Measurements from ENCODE around the gene SEMA6D.

SEMA6D gene

GRCh38 chr15:47744496-47744895 lies 27.2 kb downstream of the SEMA6D start:
- DNase-seq: no peak

- DNase-seq: no peak
Measured at GRCh38 chr15:47744973-47745372, 27.7 kb downstream of the SEMA6D start.

- DNase-seq: no peak
Measured at GRCh38 chr15:47746516-47746915, 29.2 kb downstream of the SEMA6D start.

GRCh38 chr15:47750030-47750739 lies 32.9 kb downstream of the SEMA6D start:
- no peak for DNase-seq

- no peak for DNase-seq
Measured at GRCh38 chr15:47750740-47751262, 33.5 kb downstream of the SEMA6D start.

GRCh38 chr15:47753591-47753990 lies 36.3 kb downstream of the SEMA6D start:
- DNase-seq: no peak

GRCh38 chr15:47754312-47754711 lies 37.0 kb downstream of the SEMA6D start:
- DNase-seq: no peak

GRCh38 chr15:47755941-47756340 lies 38.6 kb downstream of the SEMA6D start:
- no peak for DNase-seq

- no peak for DNase-seq
Measured at GRCh38 chr15:47756872-47757271, 39.6 kb downstream of the SEMA6D start.

- no peak for DNase-seq
Measured at GRCh38 chr15:47757331-47757730, 40.0 kb downstream of the SEMA6D start.

GRCh38 chr15:47762621-47763020 lies 45.3 kb downstream of the SEMA6D start:
- DNase-seq: no peak

GRCh38 chr15:47764666-47765065 lies 47.4 kb downstream of the SEMA6D start:
- DNase-seq: no peak

- no peak for DNase-seq
Measured at GRCh38 chr15:47766406-47766805, 49.1 kb downstream of the SEMA6D start.

- no peak for DNase-seq
Measured at GRCh38 chr15:47767035-47767434, 49.7 kb downstream of the SEMA6D start.

GRCh38 chr15:47768735-47769134 lies 51.4 kb downstream of the SEMA6D start:
- no peak for DNase-seq

- DNase-seq: no peak
Measured at GRCh38 chr15:47769166-47769565, 51.9 kb downstream of the SEMA6D start.

GRCh38 chr15:47773143-47773542 lies 55.8 kb downstream of the SEMA6D start:
- peak; percentile 23 for DNase-seq

- no peak for DNase-seq
Measured at GRCh38 chr15:47778263-47778770, 61.0 kb downstream of the SEMA6D start.

- DNase-seq: no peak
Measured at GRCh38 chr15:47780971-47781370, 63.7 kb downstream of the SEMA6D start.

- DNase-seq: no peak
Measured at GRCh38 chr15:47781527-47781926, 64.2 kb downstream of the SEMA6D start.

GRCh38 chr15:47784820-47785219 lies 67.5 kb downstream of the SEMA6D start:
- no peak for DNase-seq

GRCh38 chr15:47786371-47786770 lies 69.1 kb downstream of the SEMA6D start:
- DNase-seq: no peak

GRCh38 chr15:47787875-47788274 lies 70.6 kb downstream of the SEMA6D start:
- DNase-seq: no peak

- DNase-seq: no peak
Measured at GRCh38 chr15:47788685-47789084, 71.4 kb downstream of the SEMA6D start.

GRCh38 chr15:47791161-47791560 lies 73.9 kb downstream of the SEMA6D start:
- DNase-seq: no peak

Measured in NCI-H345 (cell line).